Measurements from ENCODE around the gene AOPEP.

Gene AOPEP

GRCh38 chr9:94717761-94718160, 8.7 kb upstream of the AOPEP start:
- no peak for DNase-seq (ENCODE audit: low read depth)

- no peak for DNase-seq (ENCODE audit: low read depth)
Measured at GRCh38 chr9:94718936-94719335, 7.6 kb upstream of the AOPEP start.

- DNase-seq (ENCODE audit: low read depth): no peak
Measured at GRCh38 chr9:94719878-94720277, 6.6 kb upstream of the AOPEP start.

- no peak for DNase-seq (ENCODE audit: low read depth)
Measured at GRCh38 chr9:94720846-94721549, 5.5 kb upstream of the AOPEP start.

- no peak for DNase-seq (ENCODE audit: low read depth)
Measured at GRCh38 chr9:94721754-94722153, 4.7 kb upstream of the AOPEP start.

- DNase-seq (ENCODE audit: low read depth): no peak
Measured at GRCh38 chr9:94725293-94725692, 1.2 kb upstream of the AOPEP start.

- no peak for DNase-seq (ENCODE audit: low read depth)
Measured at GRCh38 chr9:94728719-94729118, 2.2 kb downstream of the AOPEP start.

GRCh38 chr9:94729199-94729598, 2.7 kb downstream of the AOPEP start:
- DNase-seq (ENCODE audit: low read depth): no peak

GRCh38 chr9:94734054-94734754, 7.7 kb downstream of the AOPEP start:
- DNase-seq (ENCODE audit: low read depth): no peak

- DNase-seq (ENCODE audit: low read depth): no peak
Measured at GRCh38 chr9:94736759-94737158, 10.3 kb downstream of the AOPEP start.

GRCh38 chr9:94740145-94740840, 13.8 kb downstream of the AOPEP start:
- no peak for DNase-seq (ENCODE audit: low read depth)

GRCh38 chr9:94741866-94742265, 15.4 kb downstream of the AOPEP start:
- no peak for DNase-seq (ENCODE audit: low read depth)

- DNase-seq (ENCODE audit: low read depth): no peak
Measured at GRCh38 chr9:94743035-94743954, 16.8 kb downstream of the AOPEP start.

- no peak for DNase-seq (ENCODE audit: low read depth)
Measured at GRCh38 chr9:94745806-94746540, 19.5 kb downstream of the AOPEP start.

- no peak for DNase-seq (ENCODE audit: low read depth)
Measured at GRCh38 chr9:94746541-94747370, 20.3 kb downstream of the AOPEP start.

- DNase-seq (ENCODE audit: low read depth): no peak
Measured at GRCh38 chr9:94754976-94755475, 28.5 kb downstream of the AOPEP start.

- DNase-seq (ENCODE audit: low read depth): no peak
Measured at GRCh38 chr9:94757158-94757557, 30.7 kb downstream of the AOPEP start.

GRCh38 chr9:94758031-94758430, 31.5 kb downstream of the AOPEP start:
- DNase-seq (ENCODE audit: low read depth): no peak

GRCh38 chr9:94758880-94759279, 32.4 kb downstream of the AOPEP start:
- no peak for DNase-seq (ENCODE audit: low read depth)

- no peak for DNase-seq (ENCODE audit: low read depth)
Measured at GRCh38 chr9:94760010-94760409, 33.5 kb downstream of the AOPEP start.

All from activated T-cell treated with anti-CD3 and anti-CD28 coated beads for 1 hour (primary cell).